Measurements from ENCODE around the gene NUDT22.

NUDT22 gene

DNA sequence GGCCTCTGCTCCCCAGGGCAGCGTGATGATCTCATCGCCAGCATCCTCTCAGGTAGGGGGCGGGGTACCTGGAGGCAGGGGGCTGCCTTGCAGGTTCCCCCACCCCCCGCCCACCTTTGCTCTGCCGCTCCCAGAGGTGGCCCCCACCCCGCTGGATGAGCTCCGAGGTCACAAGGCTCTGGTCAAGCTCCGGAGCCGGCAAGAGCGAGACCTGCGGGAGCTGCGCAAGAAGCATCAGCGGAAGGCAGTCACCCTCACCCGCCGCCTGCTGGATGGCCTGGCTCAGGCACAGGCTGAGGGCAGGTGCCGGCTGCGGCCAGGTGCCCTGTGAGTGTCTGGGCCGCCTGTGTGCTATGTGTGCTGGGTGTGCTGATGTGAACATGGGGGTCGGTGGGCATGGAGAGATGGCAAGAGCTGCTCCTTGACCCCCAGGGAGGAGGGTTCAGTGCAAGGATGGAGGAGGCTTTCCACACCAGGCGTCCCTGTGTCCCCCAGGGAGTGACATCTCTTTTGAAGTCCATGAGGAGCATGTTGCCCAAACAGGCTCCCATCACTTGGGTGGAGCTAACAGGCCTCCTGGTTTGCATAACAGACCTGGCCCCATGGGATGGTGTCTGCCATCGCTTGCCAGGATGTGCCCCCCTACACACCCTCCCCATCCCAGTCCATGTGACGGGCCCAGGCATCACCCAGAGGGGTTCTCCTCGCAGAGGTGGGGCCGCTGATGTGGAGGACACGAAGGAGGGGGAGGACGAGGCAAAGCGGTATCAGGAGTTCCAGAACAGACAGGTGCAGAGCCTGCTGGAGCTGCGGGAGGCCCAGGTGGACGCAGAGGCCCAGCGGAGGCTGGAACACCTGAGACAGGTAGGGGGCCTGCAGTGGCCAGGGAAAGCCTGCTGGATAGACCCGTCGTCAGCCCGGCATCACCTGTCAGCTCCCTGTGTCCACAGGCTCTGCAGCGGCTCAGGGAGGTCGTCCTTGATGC lies 39.4 kb downstream of the NUDT22 start:
- Histone ChIP-seq H3K4me1 (ENCODE audit: control insufficient read depth, low read length) (peaks cover 14% of the 10 kb centered on the region), H3K9me3 (ENCODE audit: control insufficient read depth, insufficient read depth, low read length) (no peaks in the 10 kb centered on the region)
- TF ChIP-seq, protein P1, sequence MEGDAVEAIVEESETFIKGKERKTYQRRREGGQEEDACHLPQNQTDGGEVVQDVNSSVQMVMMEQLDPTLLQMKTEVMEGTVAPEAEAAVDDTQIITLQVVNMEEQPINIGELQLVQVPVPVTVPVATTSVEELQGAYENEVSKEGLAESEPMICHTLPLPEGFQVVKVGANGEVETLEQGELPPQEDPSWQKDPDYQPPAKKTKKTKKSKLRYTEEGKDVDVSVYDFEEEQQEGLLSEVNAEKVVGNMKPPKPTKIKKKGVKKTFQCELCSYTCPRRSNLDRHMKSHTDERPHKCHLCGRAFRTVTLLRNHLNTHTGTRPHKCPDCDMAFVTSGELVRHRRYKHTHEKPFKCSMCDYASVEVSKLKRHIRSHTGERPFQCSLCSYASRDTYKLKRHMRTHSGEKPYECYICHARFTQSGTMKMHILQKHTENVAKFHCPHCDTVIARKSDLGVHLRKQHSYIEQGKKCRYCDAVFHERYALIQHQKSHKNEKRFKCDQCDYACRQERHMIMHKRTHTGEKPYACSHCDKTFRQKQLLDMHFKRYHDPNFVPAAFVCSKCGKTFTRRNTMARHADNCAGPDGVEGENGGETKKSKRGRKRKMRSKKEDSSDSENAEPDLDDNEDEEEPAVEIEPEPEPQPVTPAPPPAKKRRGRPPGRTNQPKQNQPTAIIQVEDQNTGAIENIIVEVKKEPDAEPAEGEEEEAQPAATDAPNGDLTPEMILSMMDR (IDR thresholded peaks at IDR 0.05; ENCODE audit: low read depth, low read length, poor library complexity, severe bottlenecking), result no peak

DNA sequence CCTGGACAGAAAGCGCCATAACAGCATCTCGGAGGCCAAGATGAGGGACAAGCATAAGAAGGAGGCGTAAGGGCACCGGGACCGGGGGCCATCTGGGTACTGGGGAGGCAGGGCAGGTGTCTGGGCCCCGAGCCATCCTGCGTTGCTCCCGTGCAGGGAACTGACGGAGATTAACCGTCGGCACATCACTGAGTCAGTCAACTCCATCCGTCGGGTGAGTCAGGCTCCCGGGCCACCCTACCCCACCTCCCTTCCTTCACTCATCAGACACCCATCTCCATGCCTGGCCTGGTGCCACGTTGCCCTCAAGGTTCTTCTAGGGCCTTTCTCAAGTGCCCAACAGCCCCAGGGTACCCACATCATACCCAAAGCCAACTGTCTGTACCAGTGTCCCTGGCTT lies 40.3 kb downstream of the NUDT22 start:
- TF ChIP-seq EZH2phosphoT487 (IDR thresholded peaks at IDR 0.05; ENCODE audit: borderline replicate concordance, low read length), result no peak
- TF ChIP-seq, protein P1 (IDR thresholded peaks at IDR 0.05; ENCODE audit: low read depth, low read length, poor library complexity, severe bottlenecking), result no peak
- Histone ChIP-seq H3K27ac (ENCODE audit: low read depth, low read length) (no peak overlapping the region), H3F3A (ENCODE audit: control insufficient read depth, insufficient read depth) (peaks cover 4% of the 10 kb centered on the region; the same call in 1 of the 2 replicates), H3K4me1 (ENCODE audit: control insufficient read depth, low read length) (peaks cover 14% of the 10 kb centered on the region), H3K79me2 (ENCODE audit: control insufficient read depth, low read length) (peaks cover 16% of the 10 kb centered on the region), H3K9me3 (ENCODE audit: control insufficient read depth, insufficient read depth, low read length) (no peaks in the 10 kb centered on the region), H4K20me1 (ENCODE audit: control insufficient read depth, insufficient read depth, low read depth, low read length) (no peaks in the 10 kb centered on the region), H3K9me2 (replicated peaks; ENCODE audit: control insufficient read depth, low read length) (no peaks in the 10 kb centered on the region), H3K27me3 (ENCODE audit: control insufficient read depth, low read length) (no peaks in the 10 kb centered on the region), H3K4me3 (ENCODE audit: low read length) (no peak overlapping the region), H3K4me2 (ENCODE audit: low read length) (no peak overlapping the region), H3K36me3 (ENCODE audit: control insufficient read depth, low read length) (peaks cover 35% of the 10 kb centered on the region)

More for the DNA sequence above, 39.4 kb downstream of the NUDT22 start:
- Histone ChIP-seq H4K20me1 (ENCODE audit: control insufficient read depth, insufficient read depth, low read depth, low read length) (no peaks in the 10 kb centered on the region), H3K27ac (ENCODE audit: low read depth, low read length) (no peak overlapping the region), H3K4me3 (ENCODE audit: low read length) (no peak overlapping the region), H3K9me2 (replicated peaks; ENCODE audit: control insufficient read depth, low read length) (no peaks in the 10 kb centered on the region), H3K36me3 (ENCODE audit: control insufficient read depth, low read length) (peaks cover 32% of the 10 kb centered on the region), H3F3A (ENCODE audit: control insufficient read depth, insufficient read depth) (peaks cover 4% of the 10 kb centered on the region; the same call in 1 of the 2 replicates), H3K4me2 (ENCODE audit: low read length) (no peak overlapping the region), H3K79me2 (ENCODE audit: control insufficient read depth, low read length) (peaks cover 13% of the 10 kb centered on the region), H3K27me3 (ENCODE audit: control insufficient read depth, low read length) (no peaks in the 10 kb centered on the region)

DNA sequence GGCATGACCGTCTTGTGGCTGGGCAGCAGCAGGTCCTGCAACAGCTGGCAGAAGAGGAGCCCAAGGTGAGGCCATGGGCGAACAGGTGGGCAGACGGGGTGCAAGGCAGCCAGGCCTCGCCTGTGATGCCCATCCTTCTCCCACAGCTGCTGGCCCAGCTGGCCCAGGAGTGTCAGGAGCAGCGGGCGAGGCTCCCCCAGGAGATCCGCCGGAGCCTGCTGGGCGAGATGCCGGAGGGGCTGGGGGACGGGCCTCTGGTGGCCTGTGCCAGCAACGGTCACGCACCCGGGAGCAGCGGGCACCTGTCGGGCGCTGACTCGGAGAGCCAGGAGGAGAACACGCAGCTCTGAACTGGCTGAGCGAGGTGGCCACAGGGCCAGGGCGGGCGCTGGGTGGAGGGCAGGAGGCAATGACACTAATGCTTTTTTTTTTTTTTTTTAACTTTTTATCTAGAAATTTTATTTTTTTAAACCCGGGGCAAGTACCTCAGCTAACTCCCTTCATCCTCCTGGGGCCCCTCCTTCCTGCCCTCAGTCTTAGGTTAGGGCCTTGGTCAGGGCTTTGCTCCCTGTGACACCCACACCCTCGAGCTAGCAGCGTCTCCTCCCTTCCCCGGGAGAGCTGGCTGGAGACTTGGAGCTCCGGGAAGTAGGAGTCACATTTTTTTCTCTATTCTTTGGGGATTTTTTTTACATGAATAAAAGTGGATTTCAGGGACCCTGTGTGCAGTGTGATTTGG lies 41.3 kb downstream of the NUDT22 start:
- Histone ChIP-seq H3K27ac (ENCODE audit: low read depth, low read length) (no peak overlapping the region), H3K4me3 (ENCODE audit: low read length) (no peak overlapping the region), H4K20me1 (ENCODE audit: control insufficient read depth, insufficient read depth, low read depth, low read length) (no peaks in the 10 kb centered on the region), H3K27me3 (ENCODE audit: control insufficient read depth, low read length) (no peaks in the 10 kb centered on the region), H3K4me2 (ENCODE audit: low read length) (no peak overlapping the region), H3F3A (ENCODE audit: control insufficient read depth, insufficient read depth) (peaks cover 9% of the 10 kb centered on the region), H3K79me2 (ENCODE audit: control insufficient read depth, low read length) (peaks cover 26% of the 10 kb centered on the region), H3K36me3 (ENCODE audit: control insufficient read depth, low read length) (peaks cover 39% of the 10 kb centered on the region), H3K4me1 (ENCODE audit: control insufficient read depth, low read length) (peaks cover 24% of the 10 kb centered on the region), H3K9me2 (replicated peaks; ENCODE audit: control insufficient read depth, low read length) (no peaks in the 10 kb centered on the region), H3K9me3 (ENCODE audit: control insufficient read depth, insufficient read depth, low read length) (no peaks in the 10 kb centered on the region)
- TF ChIP-seq, protein P1 (IDR thresholded peaks at IDR 0.05; ENCODE audit: low read depth, low read length, poor library complexity, severe bottlenecking), result no peak
- no peak for TF ChIP-seq EZH2phosphoT487 (IDR thresholded peaks at IDR 0.05; ENCODE audit: borderline replicate concordance, low read length)

Data from DOHH2 (cell line).